HUES6 (cell line): Measurements from ENCODE around the gene PGAP2.

Experiments
- H3K27ac ChIP-seq: 2 replicates; pipeline ENCODE4 v1.7.0; 2013; ENCODE audit warnings: low read depth, mild to moderate bottlenecking, low read length, inconsistent platforms
- H3K27me3 ChIP-seq: 2 replicates; pipeline ENCODE4 v1.6.1; 2013; ENCODE audit warnings: low read length; ENCODE audit not compliant: control insufficient read depth, insufficient read depth
- H3K36me3 ChIP-seq: 2 replicates; pipeline ENCODE4 v1.6.1; 2013; ENCODE audit warnings: low read length; ENCODE audit not compliant: control insufficient read depth, insufficient read depth
- H3K4me1 ChIP-seq: 2 replicates; pipeline ENCODE4 v1.6.1; 2013; ENCODE audit warnings: low read length; ENCODE audit not compliant: control insufficient read depth, insufficient read depth
- H3K4me3 ChIP-seq: 2 replicates; pipeline ENCODE4 v1.5.1; 2013; ENCODE audit warnings: low read depth, low read length
- H3K9ac ChIP-seq: one replicate; pipeline ENCODE4 v1.6.1; 2013; ENCODE audit warnings: mild to moderate bottlenecking, low read length
- H3K9me3 ChIP-seq: 2 replicates; pipeline ENCODE4 v1.6.1; 2013; ENCODE audit warnings: low read depth, low read length; ENCODE audit not compliant: control insufficient read depth, insufficient read depth

Gene PGAP2

DNA sequence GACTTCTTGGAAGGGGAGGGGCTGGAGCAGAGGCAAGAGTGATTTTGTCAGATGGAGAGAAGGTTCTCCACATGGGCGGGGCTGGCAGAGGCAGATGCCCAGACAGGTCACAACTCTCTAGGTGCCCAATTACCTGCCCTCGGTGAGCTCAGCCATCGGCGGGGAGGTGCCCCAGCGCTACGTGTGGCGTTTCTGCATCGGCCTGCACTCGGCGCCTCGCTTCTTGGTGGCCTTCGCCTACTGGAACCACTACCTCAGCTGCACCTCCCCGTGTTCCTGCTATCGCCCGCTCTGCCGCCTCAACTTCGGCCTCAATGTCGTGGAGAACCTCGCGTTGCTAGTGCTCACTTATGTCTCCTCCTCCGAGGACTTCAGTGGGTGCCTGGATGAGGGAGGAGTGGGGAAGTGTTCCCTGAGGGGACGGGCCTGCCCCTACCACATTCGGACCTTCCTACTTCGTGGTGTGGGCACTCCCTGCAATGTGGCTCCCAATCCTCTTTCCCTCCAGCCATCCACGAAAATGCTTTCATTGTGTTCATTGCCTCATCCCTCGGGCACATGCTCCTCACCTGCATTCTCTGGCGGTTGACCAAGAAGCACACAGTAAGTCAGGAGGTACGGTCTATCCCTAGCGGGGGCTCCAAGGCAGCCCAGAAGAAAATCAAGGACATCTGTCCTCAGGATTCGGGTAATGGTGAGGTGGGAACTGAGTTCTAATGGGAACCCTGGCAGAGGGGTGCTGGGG lies 15.6 kb downstream of the PGAP2 start:
- Histone ChIP-seq H3K27ac (no peak overlapping the region), H3K9ac (no peak overlapping the region), H3K4me3 (no peak overlapping the region), H3K27me3 (no peaks in the 10 kb centered on the region), H3K4me1 (peaks cover 29% of the 10 kb centered on the region), H3K36me3 (peaks cover 30% of the 10 kb centered on the region), H3K9me3 (no peaks in the 10 kb centered on the region)

DNA sequence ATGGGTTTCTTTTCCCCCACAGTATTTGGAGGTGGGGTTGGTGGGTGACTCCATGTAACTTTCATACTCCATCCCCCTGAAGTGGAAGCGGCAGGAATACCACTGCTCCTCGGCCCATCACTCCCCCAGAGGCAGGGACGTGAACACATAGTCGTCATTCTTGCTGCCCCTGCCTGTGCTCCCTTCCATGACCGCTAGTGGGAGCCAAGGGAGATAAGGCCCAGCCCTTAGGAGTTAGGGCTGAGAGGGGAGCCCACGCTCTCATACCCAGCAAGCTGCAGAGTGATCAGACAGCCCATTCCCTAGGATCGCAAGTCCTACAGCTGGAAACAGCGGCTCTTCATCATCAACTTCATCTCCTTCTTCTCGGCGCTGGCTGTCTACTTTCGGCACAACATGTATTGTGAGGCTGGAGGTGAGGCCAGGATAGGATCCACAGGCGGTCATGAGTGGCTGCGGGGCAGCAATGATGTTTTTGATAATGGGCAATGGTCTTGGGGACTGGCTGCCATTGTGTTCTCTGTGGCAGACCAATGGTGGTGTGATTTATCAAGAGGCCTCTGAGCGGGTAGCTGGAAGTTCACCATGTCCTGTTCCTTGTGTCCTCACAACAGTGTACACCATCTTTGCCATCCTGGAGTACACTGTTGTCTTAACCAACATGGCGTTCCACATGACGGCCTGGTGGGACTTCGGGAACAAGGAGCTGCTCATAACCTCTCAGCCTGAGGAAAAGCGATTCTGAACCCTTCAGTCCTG lies 16.5 kb downstream of the PGAP2 start:
- no peak overlapping the region for H3K4me3 ChIP-seq
- H3K36me3 ChIP-seq: peaks cover 31% of the 10 kb centered on the region
- no peaks in the 10 kb centered on the region for H3K9me3 ChIP-seq
- peaks cover 29% of the 10 kb centered on the region for H3K4me1 ChIP-seq
- no peak overlapping the region for H3K9ac ChIP-seq
- H3K27me3 ChIP-seq: no peaks in the 10 kb centered on the region
- H3K27ac ChIP-seq: no peak overlapping the region

DNA sequence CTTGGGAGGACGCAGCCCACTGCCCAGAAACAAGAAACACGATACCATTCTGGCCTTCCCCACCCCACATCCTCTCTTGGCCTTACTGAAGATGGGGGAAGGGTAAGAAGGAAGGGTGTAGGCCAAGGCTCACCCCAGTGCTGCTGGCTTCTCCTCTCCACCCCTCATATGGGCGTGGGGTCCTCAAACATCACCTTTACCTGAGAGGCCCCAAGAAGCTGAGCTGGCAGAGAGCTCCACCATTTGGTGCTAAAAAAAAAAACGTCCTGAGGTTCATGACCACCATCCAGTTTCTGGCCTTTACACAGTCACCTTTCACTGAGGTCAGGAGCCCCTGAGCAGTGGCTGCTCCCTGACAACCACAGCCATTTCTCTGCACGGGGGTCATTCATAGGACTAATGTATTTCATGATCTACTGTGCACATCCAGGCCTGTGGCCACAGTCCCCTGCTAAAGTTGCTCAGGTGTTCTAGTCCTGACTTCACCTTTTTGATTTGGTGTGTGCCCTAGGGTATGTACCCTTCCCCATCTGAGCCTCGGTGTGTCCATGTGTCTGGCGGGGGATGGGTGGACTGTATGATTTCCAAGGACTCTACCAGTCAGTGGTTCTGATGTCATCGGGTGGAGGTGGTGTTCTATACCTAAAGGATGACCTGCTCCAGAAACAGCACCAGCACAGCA lies 17.3 kb downstream of the PGAP2 start:
- no peak overlapping the region for H3K9ac ChIP-seq
- no peak overlapping the region for H3K4me3 ChIP-seq
- peaks cover 29% of the 10 kb centered on the region for H3K4me1 ChIP-seq
- H3K27ac ChIP-seq: no peak overlapping the region
- no peaks in the 10 kb centered on the region for H3K27me3 ChIP-seq
- H3K36me3 ChIP-seq: peaks cover 37% of the 10 kb centered on the region
- H3K9me3 ChIP-seq: no peaks in the 10 kb centered on the region

DNA sequence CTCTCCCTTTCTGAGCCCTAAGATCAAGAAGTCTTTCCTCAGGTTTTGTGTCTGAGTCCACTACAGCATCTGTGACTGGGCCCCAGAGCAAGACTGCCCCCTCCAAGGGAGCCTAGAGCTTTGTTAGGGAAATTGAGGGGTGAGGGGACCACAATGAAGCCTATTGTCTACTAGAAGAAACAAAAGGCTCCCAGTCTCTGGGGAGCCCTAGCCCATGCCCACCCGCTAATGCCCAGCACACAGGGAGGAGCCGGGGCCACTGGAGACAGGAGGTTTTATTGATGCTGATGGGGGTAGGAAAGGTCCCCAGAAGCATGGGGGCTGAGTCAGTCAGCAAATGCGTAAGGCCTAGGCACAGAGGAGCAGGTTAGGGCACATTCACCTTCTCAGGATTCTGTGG lies 18.4 kb downstream of the PGAP2 start:
- H3K27me3 ChIP-seq: no peaks in the 10 kb centered on the region
- H3K9me3 ChIP-seq: no peaks in the 10 kb centered on the region
- no peak overlapping the region for H3K27ac ChIP-seq
- no peak overlapping the region for H3K4me3 ChIP-seq
- peaks cover 29% of the 10 kb centered on the region for H3K4me1 ChIP-seq
- no peak overlapping the region for H3K9ac ChIP-seq
- H3K36me3 ChIP-seq: peaks cover 40% of the 10 kb centered on the region

DNA sequence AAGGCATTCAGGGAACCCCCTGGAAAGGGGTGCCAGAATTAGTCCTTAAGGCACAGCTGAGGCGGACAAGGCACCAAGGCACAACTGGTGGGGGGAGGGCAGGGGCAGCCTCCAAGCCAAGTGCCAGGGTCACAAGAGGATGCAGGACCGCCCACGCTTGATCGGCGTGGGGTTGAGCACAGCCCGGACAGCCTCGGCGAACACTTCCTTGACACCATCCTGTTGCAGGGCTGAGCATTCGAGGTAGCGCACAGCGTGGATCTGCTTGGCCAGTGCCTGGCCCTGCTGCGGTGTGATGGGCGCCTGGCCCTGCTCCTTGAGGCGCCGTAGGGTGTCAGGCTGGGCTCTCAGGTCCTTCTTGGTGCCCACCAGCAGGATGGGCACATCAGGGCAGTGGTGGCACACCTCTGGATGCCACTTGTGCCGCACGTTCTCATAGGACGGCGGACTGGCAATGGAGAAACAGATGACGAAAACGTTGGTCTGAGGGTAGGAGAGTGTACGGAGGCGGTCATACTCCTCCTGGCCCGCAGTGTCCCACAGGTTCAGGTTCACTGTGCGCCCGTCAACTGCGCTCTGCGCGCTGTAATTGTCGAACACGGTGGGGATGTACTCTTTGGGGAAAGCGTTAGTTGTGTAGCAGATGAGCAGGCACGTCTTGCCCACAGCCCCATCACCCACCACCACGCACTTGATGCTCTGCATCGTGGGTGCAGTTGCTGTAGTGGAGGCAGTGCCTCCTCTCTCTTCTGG lies 19.2 kb downstream of the PGAP2 start:
- no peak overlapping the region for H3K27ac ChIP-seq
- peaks cover 29% of the 10 kb centered on the region for H3K4me1 ChIP-seq
- no peak overlapping the region for H3K4me3 ChIP-seq

DNA sequence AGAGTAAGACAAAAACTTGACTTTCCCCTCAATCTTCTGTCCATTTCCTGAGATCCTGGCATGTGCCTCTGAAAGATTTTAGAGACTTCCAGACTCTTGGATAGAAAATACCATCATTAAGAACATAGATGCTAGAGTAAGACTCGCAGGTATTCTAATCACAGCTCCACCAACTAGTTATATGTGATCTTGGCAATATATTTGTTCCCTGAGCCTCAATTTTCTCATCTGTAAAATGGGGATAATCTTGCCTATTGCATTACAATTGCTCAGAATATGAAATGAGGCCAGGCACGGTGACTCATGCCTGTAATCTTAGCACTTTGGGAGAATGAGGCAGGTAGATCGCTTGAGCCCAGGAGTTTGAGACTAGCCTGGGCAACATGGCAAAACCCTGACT lies 21.7 kb downstream of the PGAP2 start:
- H3K9ac ChIP-seq: no peak overlapping the region
- no peaks in the 10 kb centered on the region for H3K9me3 ChIP-seq
- no peaks in the 10 kb centered on the region for H3K27me3 ChIP-seq
- H3K36me3 ChIP-seq: peaks cover 41% of the 10 kb centered on the region
- H3K4me3 ChIP-seq: no peak overlapping the region
- peaks cover 39% of the 10 kb centered on the region for H3K4me1 ChIP-seq
- no peak overlapping the region for H3K27ac ChIP-seq

More for the DNA sequence above, 19.2 kb downstream of the PGAP2 start:
- no peaks in the 10 kb centered on the region for H3K9me3 ChIP-seq
- no peaks in the 10 kb centered on the region for H3K27me3 ChIP-seq
- no peak overlapping the region for H3K9ac ChIP-seq
- peaks cover 44% of the 10 kb centered on the region for H3K36me3 ChIP-seq

DNA sequence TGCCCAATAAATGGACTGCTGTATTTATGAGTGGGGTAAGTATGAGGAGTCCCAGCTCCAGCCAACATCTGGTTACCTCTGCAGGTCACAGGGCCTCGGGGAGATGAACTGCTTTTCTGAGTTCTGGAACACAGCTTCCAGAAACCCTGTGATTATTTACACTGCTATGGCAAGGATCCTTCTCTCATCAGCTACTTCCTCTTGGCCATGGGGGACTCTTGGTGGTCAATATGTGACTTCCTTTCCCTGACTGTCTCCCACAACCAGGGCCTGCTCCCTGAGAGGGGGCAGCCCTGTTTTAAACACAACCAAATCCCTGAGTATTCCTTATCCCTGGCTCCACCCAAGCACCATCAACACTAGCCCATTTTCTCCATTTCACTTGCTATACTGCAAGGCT lies 22.4 kb downstream of the PGAP2 start:
- H3K4me3 ChIP-seq: no peak overlapping the region
- H3K27me3 ChIP-seq: no peaks in the 10 kb centered on the region
- no peak overlapping the region for H3K27ac ChIP-seq
- peaks cover 39% of the 10 kb centered on the region for H3K36me3 ChIP-seq
- peaks cover 39% of the 10 kb centered on the region for H3K4me1 ChIP-seq
- no peaks in the 10 kb centered on the region for H3K9me3 ChIP-seq
- no peak overlapping the region for H3K9ac ChIP-seq

DNA sequence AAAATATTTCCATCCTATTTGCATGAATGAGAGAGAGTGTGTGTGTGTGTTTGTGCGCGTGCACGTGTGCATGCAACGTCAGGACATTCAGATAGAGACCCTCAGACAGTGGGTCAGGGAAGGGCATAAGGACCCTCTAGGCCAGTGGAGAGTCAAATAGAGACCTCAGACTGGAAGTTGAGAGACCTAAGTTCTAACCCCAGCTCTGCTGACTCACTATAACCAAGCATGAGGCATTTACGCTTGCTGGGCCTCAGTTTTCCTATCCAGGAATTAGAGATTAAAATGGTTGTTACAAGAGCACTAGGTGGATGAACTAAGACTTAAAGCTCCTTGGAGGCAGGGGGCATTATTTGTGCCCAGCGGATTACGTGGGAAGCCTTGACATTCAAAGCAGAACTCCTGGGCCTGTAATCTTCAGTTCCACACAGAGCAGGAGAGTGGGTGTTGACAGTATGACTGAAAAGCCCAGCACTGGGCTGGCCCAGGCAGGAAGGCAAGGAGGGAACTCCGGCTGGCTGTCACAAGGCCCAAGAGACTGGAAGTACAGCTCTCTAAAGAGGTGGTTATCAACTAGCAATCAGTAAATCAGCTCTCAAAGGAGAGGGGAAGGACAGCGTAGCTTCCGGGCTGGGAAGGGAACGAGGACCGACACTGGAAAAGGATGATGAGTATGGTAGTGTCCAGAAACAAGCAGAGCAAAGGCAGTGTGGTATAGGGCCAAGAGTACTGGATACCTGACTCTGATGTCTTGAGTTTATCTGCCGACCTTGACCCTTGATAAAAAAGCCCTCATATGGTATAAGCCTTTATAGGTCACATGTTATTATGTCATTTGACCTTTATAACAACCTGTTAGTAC lies 23.2 kb downstream of the PGAP2 start:
- Histone ChIP-seq H3K27me3 (no peaks in the 10 kb centered on the region), H3K9me3 (no peaks in the 10 kb centered on the region), H3K4me3 (no peak overlapping the region), H3K36me3 (peaks cover 31% of the 10 kb centered on the region), H3K27ac (no peak overlapping the region), H3K4me1 (peaks cover 33% of the 10 kb centered on the region), H3K9ac (no peak overlapping the region)

DNA sequence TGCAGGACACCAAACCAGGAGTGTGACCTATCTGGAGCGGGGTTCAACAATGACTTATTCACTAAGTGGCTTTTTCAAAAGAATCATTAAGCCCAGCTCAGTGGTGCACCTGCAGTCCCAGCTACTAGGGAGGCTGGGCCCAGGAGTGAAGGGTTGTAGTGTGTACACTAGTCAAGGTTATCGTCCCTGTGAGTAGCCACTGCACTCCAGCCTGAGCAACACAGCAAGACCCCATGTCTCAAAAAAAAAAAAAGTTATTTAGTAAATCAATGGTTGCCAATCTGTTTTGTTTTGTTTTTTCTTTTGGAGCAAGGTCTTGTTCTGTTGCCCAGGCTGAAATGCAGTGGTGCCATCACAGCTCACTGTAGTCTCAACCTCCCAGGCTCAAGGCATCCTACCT lies 24.5 kb downstream of the PGAP2 start:
- H3K27me3 ChIP-seq: no peaks in the 10 kb centered on the region
- H3K4me1 ChIP-seq: peaks cover 32% of the 10 kb centered on the region
- no peaks in the 10 kb centered on the region for H3K9me3 ChIP-seq
- H3K4me3 ChIP-seq: no peak overlapping the region
- peaks cover 19% of the 10 kb centered on the region for H3K36me3 ChIP-seq
- no peak overlapping the region for H3K9ac ChIP-seq
- H3K27ac ChIP-seq: no peak overlapping the region

DNA sequence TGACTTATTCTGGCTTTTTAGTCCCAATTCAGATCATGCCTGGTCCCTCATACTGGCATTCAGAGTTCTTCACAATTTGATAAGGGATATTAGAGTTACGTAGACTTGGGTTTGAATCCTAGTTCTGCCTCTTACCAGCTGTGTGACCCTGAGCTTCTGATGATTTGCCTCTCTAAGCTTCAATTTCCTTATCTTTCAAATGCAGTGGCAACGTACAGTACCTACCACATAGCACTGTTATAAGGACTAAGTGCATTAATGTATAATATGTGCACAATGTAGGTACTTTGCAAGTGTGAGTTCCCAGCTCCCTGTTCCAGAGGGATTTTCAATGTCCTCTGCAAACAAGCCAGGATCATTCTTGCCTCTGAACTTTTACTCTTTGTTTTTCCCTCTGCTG lies 25.1 kb downstream of the PGAP2 start:
- Histone ChIP-seq H3K27ac (no peak overlapping the region), H3K4me3 (no peak overlapping the region), H3K27me3 (no peaks in the 10 kb centered on the region), H3K9me3 (no peaks in the 10 kb centered on the region), H3K4me1 (peaks cover 37% of the 10 kb centered on the region), H3K9ac (no peak overlapping the region), H3K36me3 (peaks cover 14% of the 10 kb centered on the region)
